ENCODE measurements around the gene DGKI. TPM values are rescaled to one million over a fixed set of nuclear protein-coding genes. Genes with fewer than 3 reads are reported as not detected.
"Not testable (repeated sequence)": the region's sequence is repeated elsewhere in the genome, so short reads cannot be mapped to it uniquely, and the experiment has no call there.

The DGKI gene
- total RNA-seq, 1 donor from 2014 or later: 0.69 TPM

- no peaks in the 10 kb centered on the region for H3K27me3 Mint-ChIP-seq (ENCODE audit: unreplicated experiment)
- no peak for DNase-seq (ENCODE audit: low spot score)
- H3K27ac Mint-ChIP-seq (ENCODE audit: unreplicated experiment): no peak overlapping the region
- no peak for TF ChIP-seq CTCF (IDR thresholded peaks at IDR 0.05; ENCODE audit: unreplicated experiment)
- H3K4me3 Mint-ChIP-seq (ENCODE audit: unreplicated experiment): no peak overlapping the region
- no peaks in the 10 kb centered on the region for H3K4me1 Mint-ChIP-seq (ENCODE audit: unreplicated experiment)
- H3K9me3 Mint-ChIP-seq (ENCODE audit: unreplicated experiment): no peaks in the 10 kb centered on the region
- H3K36me3 Mint-ChIP-seq (ENCODE audit: low read depth, unreplicated experiment): no peaks in the 10 kb centered on the region
Measured at GRCh38 chr7:137715533-137715932, 131.2 kb downstream of the DGKI start.

- no peaks in the 10 kb centered on the region for H3K36me3 Mint-ChIP-seq (ENCODE audit: low read depth, unreplicated experiment)
- no peak overlapping the region for H3K4me3 Mint-ChIP-seq (ENCODE audit: unreplicated experiment)
- no peaks in the 10 kb centered on the region for H3K9me3 Mint-ChIP-seq (ENCODE audit: unreplicated experiment)
- no peaks in the 10 kb centered on the region for H3K27me3 Mint-ChIP-seq (ENCODE audit: unreplicated experiment)
- no peak overlapping the region for H3K27ac Mint-ChIP-seq (ENCODE audit: unreplicated experiment)
- no peak for TF ChIP-seq CTCF (IDR thresholded peaks at IDR 0.05; ENCODE audit: unreplicated experiment)
- no peaks in the 10 kb centered on the region for H3K4me1 Mint-ChIP-seq (ENCODE audit: unreplicated experiment)
- DNase-seq (ENCODE audit: low spot score): no peak
Measured at GRCh38 chr7:137715121-137715520, 131.7 kb downstream of the DGKI start.

GRCh38 chr7:137706330-137706729 lies 140.4 kb downstream of the DGKI start:
- H3K27ac Mint-ChIP-seq (ENCODE audit: unreplicated experiment); DNase-seq (ENCODE audit: low spot score); H3K4me3 Mint-ChIP-seq (ENCODE audit: unreplicated experiment); H3K9me3 Mint-ChIP-seq (ENCODE audit: unreplicated experiment); H3K27me3 Mint-ChIP-seq (ENCODE audit: unreplicated experiment); H3K36me3 Mint-ChIP-seq (ENCODE audit: low read depth, unreplicated experiment); H3K4me1 Mint-ChIP-seq (ENCODE audit: unreplicated experiment): not testable (repeated sequence)

GRCh38 chr7:137704723-137705122 lies 142.1 kb downstream of the DGKI start:
- Mint-ChIP-seq H3K4me3 (ENCODE audit: unreplicated experiment) (no peak overlapping the region), H3K27ac (ENCODE audit: unreplicated experiment) (no peak overlapping the region), H3K27me3 (ENCODE audit: unreplicated experiment) (peaks cover 1% of the 10 kb centered on the region), H3K9me3 (ENCODE audit: unreplicated experiment) (no peaks in the 10 kb centered on the region), H3K36me3 (ENCODE audit: low read depth, unreplicated experiment) (no peaks in the 10 kb centered on the region), H3K4me1 (ENCODE audit: unreplicated experiment) (no peaks in the 10 kb centered on the region)
- no peak for DNase-seq (ENCODE audit: low spot score)
- no peak for TF ChIP-seq CTCF (IDR thresholded peaks at IDR 0.05; ENCODE audit: unreplicated experiment)

- Mint-ChIP-seq H3K36me3 (ENCODE audit: low read depth, unreplicated experiment) (no peaks in the 10 kb centered on the region), H3K27ac (ENCODE audit: unreplicated experiment) (no peak overlapping the region), H3K4me3 (ENCODE audit: unreplicated experiment) (no peak overlapping the region), H3K9me3 (ENCODE audit: unreplicated experiment) (no peaks in the 10 kb centered on the region), H3K27me3 (ENCODE audit: unreplicated experiment) (no peaks in the 10 kb centered on the region), H3K4me1 (ENCODE audit: unreplicated experiment) (no peaks in the 10 kb centered on the region)
- no peak for TF ChIP-seq CTCF (IDR thresholded peaks at IDR 0.05; ENCODE audit: unreplicated experiment)
- no peak for DNase-seq (ENCODE audit: low spot score)
Measured at GRCh38 chr7:137703291-137704010, 143.3 kb downstream of the DGKI start.

Measured in endothelial cell (in vitro differentiated cells).